GM13977 (cell line): ENCODE measurements around the gene MED25.

Experiments
- DNase-seq: peaks from one replicate; pipeline ENCODE4 v3.0.0; 2012; ENCODE audit warnings: low spot score
- CTCF ChIP-seq: IDR thresholded peaks from 2 replicates; pipeline ENCODE4 v1.5.1; 2012; ENCODE audit warnings: mild to moderate bottlenecking, control low read depth; ENCODE audit not compliant: insufficient read depth; ENCODE audit errors: extremely low read depth, missing control alignments
- in situ Hi-C: fragments of 300-500 bp; cut with MboI; formaldehyde crosslinking; loops from one replicate; pipeline ENCODE4 v1.12.0; 2022; ENCODE audit warnings: low sequenced_read_pairs, low pct_unique_long_range_greater_than_20kb, mixed read lengths, inconsistent platforms; ENCODE audit not compliant: unreplicated experiment

The MED25 gene

GRCh38 chr19:49870309-49870901 lies 52.3 kb downstream of the MED25 start:
- in situ Hi-C loops, result no loop called here
- TF ChIP-seq CTCF, result no peak
- no peak for DNase-seq

GRCh38 chr19:49871349-49871985 lies 53.4 kb downstream of the MED25 start:
- TF ChIP-seq CTCF, result no peak
- DNase-seq, result no peak
- in situ Hi-C loops, result no loop called here

- no peak for TF ChIP-seq CTCF
- no peak for DNase-seq
- in situ Hi-C loops, result no loop called here
Observed at GRCh38 chr19:49872245-49873128, 54.4 kb downstream of the MED25 start.

GRCh38 chr19:49873129-49873521 lies 55.0 kb downstream of the MED25 start:
- TF ChIP-seq CTCF, result no peak
- in situ Hi-C loops, result no loop called here
- no peak for DNase-seq

- TF ChIP-seq CTCF, result no peak
- DNase-seq, result no peak
- in situ Hi-C loops, result no loop called here
Observed at GRCh38 chr19:49873834-49874233, 55.7 kb downstream of the MED25 start.

GRCh38 chr19:49874503-49875157 lies 56.5 kb downstream of the MED25 start:
- DNase-seq, result no peak
- in situ Hi-C loops, result no loop called here
- no peak for TF ChIP-seq CTCF
